ENCODE measurements around the gene PLRG1. TPM values are rescaled to one million over a fixed set of nuclear protein-coding genes. Genes with fewer than 3 reads are reported as not detected.

The PLRG1 gene
- total and polyA plus RNA-seq, 2 of the 8 experiments (the other 6 are each of a cell fraction or from before 2014, with no cell fraction given): 63.5 to 108 TPM

DNA sequence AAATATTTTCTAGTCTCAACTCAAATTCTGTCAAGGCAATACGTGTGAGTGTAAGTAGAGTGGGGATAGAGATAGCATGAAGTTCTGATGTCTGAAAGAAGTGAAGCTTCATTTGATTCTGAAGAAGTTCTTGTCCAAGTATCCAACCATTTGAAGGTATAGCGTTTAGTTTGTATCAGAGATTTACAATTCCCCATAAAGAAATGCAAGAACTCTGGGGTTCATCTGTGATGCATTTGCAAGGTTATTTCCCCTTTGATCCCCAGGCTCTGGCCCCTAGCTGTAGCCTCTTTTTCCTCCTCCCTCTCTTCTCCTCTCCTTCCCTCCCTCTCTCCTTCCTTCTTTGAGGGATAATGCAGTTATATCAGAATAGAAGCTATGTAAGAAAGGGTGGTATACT, 32.5 kb upstream of the PLRG1 start:
- no peak overlapping the region for H2AFZ ChIP-seq (ENCODE audit: low read length)
- no peak overlapping the region for H4K5ac ChIP-seq (ENCODE audit: insufficient read length, low read depth, low read length)
- H3K4me2 ChIP-seq (ENCODE audit: insufficient read depth in 1 of 2, low read depth in 2 of 2, low read length in 2 of 2): no peak overlapping the region
- no peak overlapping the region for H2BK5ac ChIP-seq (ENCODE audit: low read depth, low read length)
- H2BK15ac ChIP-seq (ENCODE audit: low read length): no peak overlapping the region
- ChIA-PET CTCF (ENCODE audit: partially characterized antibody) (interaction anchor here (0.6 to 2.9 kb wide), 4 partner anchors 9 to 30 kb away, joined by 3 to 13 read pairs (median 7); partner anchors contain the start of gene FGG), POLR2A (ENCODE audit: partially characterized antibody) (no interaction called here)
- DNase-seq (ENCODE audit: low read depth in 1 of 2, low spot score in 2 of 2): no peak
- H3K56ac ChIP-seq (replicated peaks; ENCODE audit: insufficient read length, low read depth, low read length): no peak overlapping the region
- no peaks in the 10 kb centered on the region for H3K4me1 ChIP-seq (replicated peaks in 1 of 4; ENCODE audit: control insufficient read depth in 3 of 4, insufficient read depth in 4 of 4, low read length in 3 of 4)
- no peak overlapping the region for H2BK120ac ChIP-seq (replicated peaks; ENCODE audit: low read depth, low read length)
- TF ChIP-seq BRCA1 (IDR thresholded peaks at IDR 0.05; ENCODE audit: low read depth, low read length) (no peak), EP300 (IDR thresholded peaks at IDR 0.05; ENCODE audit: borderline replicate concordance in 1 of 2, low read depth in 2 of 2, low read length in 2 of 2) (no peak), SP4 (IDR thresholded peaks at IDR 0.05; ENCODE audit: low read length) (no peak), YY1 (IDR thresholded peaks at IDR 0.05; ENCODE audit: low read depth, low read length) (no peak)
- H2BK20ac ChIP-seq (ENCODE audit: low read length): no peak overlapping the region
- no peak overlapping the region for H4K91ac ChIP-seq (replicated peaks; ENCODE audit: insufficient read length, low read length)
- H4K20me1 ChIP-seq (replicated peaks in 1 of 2; ENCODE audit: control insufficient read depth in 1 of 2, insufficient read depth in 2 of 2, low read length in 2 of 2): no peaks in the 10 kb centered on the region
- H3K4ac ChIP-seq (replicated peaks; ENCODE audit: insufficient read length, low read depth, low read length): no peak overlapping the region
- no peak overlapping the region for H3K23ac ChIP-seq (ENCODE audit: insufficient read length)
- H2AK5ac ChIP-seq (ENCODE audit: low read depth, low read length): no peak overlapping the region
- H4K8ac ChIP-seq (ENCODE audit: extremely low read depth, insufficient read depth, low read length): no peak overlapping the region
- no peak overlapping the region for H3K4me3 ChIP-seq (ENCODE audit: extremely low read depth in 1 of 4, insufficient read depth in 2 of 4, low read depth in 3 of 4, low read length in 4 of 4)
- H3K23me2 ChIP-seq (ENCODE audit: low read depth, low read length): no peaks in the 10 kb centered on the region
- H3K9ac ChIP-seq (replicated peaks in 1 of 4; ENCODE audit: extremely low read depth in 1 of 4, low read depth in 3 of 4, low read length in 3 of 4): no peak overlapping the region
- no peaks in the 10 kb centered on the region for H3K79me1 ChIP-seq (ENCODE audit: low read depth, low read length)
- H3K27me3 ChIP-seq (replicated peaks in 1 of 4; ENCODE audit: control insufficient read depth in 3 of 4, extremely low read depth in 1 of 4, insufficient read depth in 3 of 4, low read length in 3 of 4): no peaks in the 10 kb centered on the region
- H3K27ac ChIP-seq (ENCODE audit: low read depth, low read length): no peak overlapping the region
- no peaks in the 10 kb centered on the region for H3K36me3 ChIP-seq (ENCODE audit: control insufficient read depth in 2 of 4, insufficient read depth in 4 of 4, low read length in 3 of 4)
- FAIRE-seq: no peak
- 95% methylated on average over 2 of the region's 2 CpGs; no CpG with 5 or more reads in 1 of the 2 experiments for WGBS, 2 experiments (ENCODE audit: extremely low coverage in 1 of 2, insufficient coverage in 1 of 2, insufficient read length in 1 of 2, insufficient replicate concordance in 2 of 2, low coverage in 1 of 2, low lambda C conversion rate in 2 of 2, missing lambda C conversion rate in 1 of 2)
- H3K14ac ChIP-seq (ENCODE audit: insufficient read length): no peak overlapping the region
- no peaks in the 10 kb centered on the region for H3K9me3 ChIP-seq (ENCODE audit: insufficient read depth in 2 of 2, low read depth in 1 of 2, low read length in 1 of 2)
- H3K18ac ChIP-seq (ENCODE audit: extremely low read depth, low read length): no peak overlapping the region
- no peak overlapping the region for H2BK12ac ChIP-seq (ENCODE audit: low read depth, low read length)
- no peaks in the 10 kb centered on the region for H3K79me2 ChIP-seq (ENCODE audit: control insufficient read depth in 1 of 2, insufficient read depth in 2 of 2, low read length in 2 of 2)

Measured in H1 (cell line).